Activated CD8-positive, alpha-beta memory T cell treated with anti-CD3 and anti-CD28 coated beads, Interleukin-2, amount 10 ng/mL, durations not matched to agents 7 days and 5 days (primary cell): Measurements from ENCODE around the gene MATN4. TPM values are rescaled to one million over a fixed set of nuclear protein-coding genes. Genes with fewer than 3 reads are reported as not detected.
A peak's percentile ranks its signal among the peaks of the same experiment; 100 is the strongest.

ENCODE experiments used
- ATAC-seq: fragments of 150-1000 bp; cut with Tn5 transposase; one replicate; pipeline ENCODE4 v1.10.0; 2021; ENCODE audit warnings: moderate library complexity
- CTCF ChIA-PET: fragments of 350-600 bp; sonication (Branson Sonifier 250); formaldehyde crosslinking; loops from one replicate; lab custom pipeline; 2021; ENCODE audit warnings: antibody characterized with exemption; lab: Charles Lee
- DNase-seq: peaks from one replicate; pipeline ENCODE4 v3.0.0-alpha.2; 2020
- H3K27ac Mint-ChIP-seq: one replicate; pipeline ENCODE4 v1.8.0; 2021; ENCODE audit warnings: mild to moderate bottlenecking, mixed read lengths
- H3K27me3 Mint-ChIP-seq: one replicate; pipeline ENCODE4 v1.8.0; 2021; ENCODE audit warnings: mixed read lengths
- H3K36me3 Mint-ChIP-seq: one replicate; pipeline ENCODE4 v1.8.0; 2021; ENCODE audit warnings: mild to moderate bottlenecking, mixed read lengths
- H3K4me1 Mint-ChIP-seq: one replicate; pipeline ENCODE4 v1.8.0; 2021; ENCODE audit warnings: mixed read lengths
- H3K4me3 Mint-ChIP-seq: one replicate; pipeline ENCODE4 v1.8.0; 2021; ENCODE audit warnings: mild to moderate bottlenecking, moderate library complexity, mixed read lengths
- H3K9me3 Mint-ChIP-seq: one replicate; pipeline ENCODE4 v1.8.0; 2022; ENCODE audit warnings: low read depth, mixed read lengths
- total RNA-seq, 2 experiments: library from RNA; stranded (reverse); gene quantifications; one replicate each; pipeline ENCODE4 v1.2.3, GENCODE V29; 2021

The MATN4 gene
- total RNA-seq, 2 experiments from 2014 or later, result 0.64 to 2.2 TPM

- peaks cover 37% of the 10 kb centered on the region for H3K4me1 Mint-ChIP-seq
- no peak overlapping the region for H3K4me3 Mint-ChIP-seq
- DNase-seq, result no peak
- H3K27ac Mint-ChIP-seq, result no peak overlapping the region
- peaks cover 29% of the 10 kb centered on the region for H3K27me3 Mint-ChIP-seq
- ATAC-seq, result no peak
- CTCF ChIA-PET, result interaction anchor here (0.7 to 1.2 kb wide), 6 partner anchors 10 to 131 kb away, joined by 3 to 9 read pairs (median 5); no protein-coding TSS in a partner anchor
- peaks cover 1% of the 10 kb centered on the region for H3K36me3 Mint-ChIP-seq
- no peaks in the 10 kb centered on the region for H3K9me3 Mint-ChIP-seq
These were observed 2.8 kb downstream of the MATN4 start for GRCh38 chr20:45305262-45305661.

GRCh38 chr20:45304464-45304999 lies 3.6 kb downstream of the MATN4 start:
- Mint-ChIP-seq H3K4me1 (peaks cover 40% of the 10 kb centered on the region), H3K9me3 (no peaks in the 10 kb centered on the region), H3K36me3 (peaks cover 1% of the 10 kb centered on the region), H3K27ac (no peak overlapping the region), H3K4me3 (no peak overlapping the region), H3K27me3 (peaks cover 27% of the 10 kb centered on the region)
- ATAC-seq (no peak), DNase-seq (no peak)
- CTCF ChIA-PET, result interaction anchor here (0.7 to 4.9 kb wide), 6 partner anchors 10 to 145 kb away, joined by 3 to 67 read pairs (median 6); partner anchors contain the start of gene SYS1

- Mint-ChIP-seq H3K36me3 (peaks cover 1% of the 10 kb centered on the region), H3K4me1 (peaks cover 42% of the 10 kb centered on the region), H3K4me3 (no peak overlapping the region), H3K27ac (peak overlapping the region; percentile 35), H3K27me3 (peaks cover 29% of the 10 kb centered on the region), H3K9me3 (no peaks in the 10 kb centered on the region)
- no peak for DNase-seq
- ATAC-seq, result peak; percentile 33
- CTCF ChIA-PET, result interaction anchor here (0.7 to 4.9 kb wide), 10 partner anchors 8 to 255 kb away, joined by 3 to 67 read pairs (median 4); partner anchors contain the start of gene SYS1
These were observed 4.3 kb downstream of the MATN4 start for GRCh38 chr20:45303586-45304463.

GRCh38 chr20:45301824-45302271 lies 6.3 kb downstream of the MATN4 start:
- Mint-ChIP-seq H3K4me3 (no peak overlapping the region), H3K27me3 (peaks cover 28% of the 10 kb centered on the region), H3K36me3 (peaks cover 1% of the 10 kb centered on the region), H3K4me1 (peaks cover 42% of the 10 kb centered on the region), H3K27ac (peak overlapping the region; percentile 56), H3K9me3 (no peaks in the 10 kb centered on the region)
- DNase-seq (no peak), ATAC-seq (peak; percentile 62)
- CTCF ChIA-PET, result interaction anchor here (0.7 to 4.9 kb wide), 11 partner anchors 9 to 619 kb away, joined by 3 to 67 read pairs (median 4); no protein-coding TSS in a partner anchor

GRCh38 chr20:45300961-45301360 lies 7.1 kb downstream of the MATN4 start:
- Mint-ChIP-seq H3K9me3 (no peaks in the 10 kb centered on the region), H3K4me1 (peaks cover 42% of the 10 kb centered on the region), H3K27me3 (peaks cover 29% of the 10 kb centered on the region), H3K27ac (no peak overlapping the region), H3K36me3 (peaks cover 1% of the 10 kb centered on the region), H3K4me3 (no peak overlapping the region)
- peak; percentile 69 for ATAC-seq
- peak; percentile 75 for DNase-seq
- CTCF ChIA-PET, result interaction anchor here (1.1 to 4.9 kb wide), 6 partner anchors 9 to 137 kb away, joined by 3 to 67 read pairs (median 14); no protein-coding TSS in a partner anchor

- Mint-ChIP-seq H3K36me3 (peaks cover 4% of the 10 kb centered on the region), H3K4me3 (no peak overlapping the region), H3K9me3 (peaks cover 2% of the 10 kb centered on the region), H3K27ac (no peak overlapping the region), H3K27me3 (peaks cover 27% of the 10 kb centered on the region), H3K4me1 (peaks cover 42% of the 10 kb centered on the region)
- DNase-seq (no peak), ATAC-seq (no peak)
- CTCF ChIA-PET, result interaction anchor here (0.7 to 4.9 kb wide), 4 partner anchors 9 to 723 kb away, joined by 3 to 45 read pairs (median 3); no protein-coding TSS in a partner anchor
These were observed 8.3 kb downstream of the MATN4 start for GRCh38 chr20:45299786-45300185.

- ATAC-seq (no peak), DNase-seq (no peak)
- Mint-ChIP-seq H3K9me3 (peaks cover 2% of the 10 kb centered on the region), H3K4me3 (no peak overlapping the region), H3K27me3 (peaks cover 27% of the 10 kb centered on the region), H3K4me1 (peaks cover 32% of the 10 kb centered on the region), H3K27ac (no peak overlapping the region), H3K36me3 (peaks cover 2% of the 10 kb centered on the region)
- CTCF ChIA-PET, result interaction anchor here (1.0 to 1.8 kb wide), 4 partner anchors 14 to 473 kb away, joined by 3 to 5 read pairs (median 3); no protein-coding TSS in a partner anchor
These were observed 10.2 kb downstream of the MATN4 start for GRCh38 chr20:45297786-45298497.

GRCh38 chr20:45294659-45295058 lies 13.4 kb downstream of the MATN4 start:
- H3K4me1 Mint-ChIP-seq, result peaks cover 7% of the 10 kb centered on the region
- ATAC-seq (no peak), DNase-seq (no peak)
- peaks cover 45% of the 10 kb centered on the region for H3K27me3 Mint-ChIP-seq
- H3K36me3 Mint-ChIP-seq, result peaks cover 2% of the 10 kb centered on the region
- CTCF ChIA-PET, result interaction anchor here (0.6 to 6.1 kb wide), 42 partner anchors 8 to 497 kb away, joined by 3 to 84 read pairs (median 6); partner anchors contain the start of genes DNTTIP1, KCNS1, PIGT and SYS1
- H3K4me3 Mint-ChIP-seq, result no peak overlapping the region
- H3K27ac Mint-ChIP-seq, result no peak overlapping the region
- peaks cover 2% of the 10 kb centered on the region for H3K9me3 Mint-ChIP-seq

- DNase-seq (no peak), ATAC-seq (no peak)
- CTCF ChIA-PET, result interaction anchor here (0.6 to 6.1 kb wide), 68 partner anchors 8 to 1250 kb away, joined by 3 to 84 read pairs (median 4); partner anchors contain the start of genes DNTTIP1, KCNS1, PI3 and PIGT
- H3K9me3 Mint-ChIP-seq, result peaks cover 2% of the 10 kb centered on the region
- peaks cover 45% of the 10 kb centered on the region for H3K27me3 Mint-ChIP-seq
- H3K27ac Mint-ChIP-seq, result no peak overlapping the region
- H3K4me1 Mint-ChIP-seq, result peaks cover 5% of the 10 kb centered on the region
- peak overlapping the region; percentile 65 for H3K4me3 Mint-ChIP-seq
- H3K36me3 Mint-ChIP-seq, result peaks cover 2% of the 10 kb centered on the region
These were observed 14.1 kb downstream of the MATN4 start for GRCh38 chr20:45294003-45294368.

- CTCF ChIA-PET, result interaction anchor here (0.6 to 6.1 kb wide), 73 partner anchors 9 to 1251 kb away, joined by 3 to 84 read pairs (median 4); partner anchors contain the start of genes DNTTIP1, KCNS1, MATN4 and PI3
- DNase-seq, result peak; percentile 88
- Mint-ChIP-seq H3K36me3 (peaks cover 2% of the 10 kb centered on the region), H3K9me3 (peaks cover 2% of the 10 kb centered on the region), H3K4me3 (peak overlapping the region; percentile 65), H3K27ac (no peak overlapping the region), H3K4me1 (peaks cover 5% of the 10 kb centered on the region), H3K27me3 (peaks cover 49% of the 10 kb centered on the region)
- ATAC-seq, result peak; percentile 94
These were observed 14.8 kb downstream of the MATN4 start for GRCh38 chr20:45293041-45294002.

- Mint-ChIP-seq H3K27me3 (peaks cover 51% of the 10 kb centered on the region), H3K27ac (no peak overlapping the region), H3K4me3 (peak overlapping the region; percentile 65), H3K36me3 (peaks cover 2% of the 10 kb centered on the region), H3K4me1 (peaks cover 5% of the 10 kb centered on the region), H3K9me3 (peaks cover 2% of the 10 kb centered on the region)
- CTCF ChIA-PET, result interaction anchor here (0.7 to 6.1 kb wide), 25 partner anchors 10 to 544 kb away, joined by 3 to 84 read pairs (median 8); partner anchors contain the start of genes KCNS1 and MATN4
- DNase-seq (no peak), ATAC-seq (no peak)
These were observed 15.8 kb downstream of the MATN4 start for GRCh38 chr20:45292343-45292742.
